NT2/D1 (cell line): Measurements from ENCODE around the gene CAPZB.

Experiments used
- SUZ12 ChIP-seq: IDR thresholded peaks from 2 replicates; pipeline ENCODE4 v1.6.1; 2011; ENCODE audit not compliant: insufficient read length, insufficient read depth; ENCODE audit errors: extremely low read depth
- YY1 ChIP-seq: IDR thresholded peaks from 2 replicates; pipeline ENCODE4 v1.6.1; 2011; ENCODE audit not compliant: insufficient read length, insufficient read depth
- ZNF274 ChIP-seq: IDR thresholded peaks from 2 replicates; pipeline ENCODE4 v1.6.1; 2011; ENCODE audit warnings: mild to moderate bottlenecking, low read depth, low read length

DNA sequence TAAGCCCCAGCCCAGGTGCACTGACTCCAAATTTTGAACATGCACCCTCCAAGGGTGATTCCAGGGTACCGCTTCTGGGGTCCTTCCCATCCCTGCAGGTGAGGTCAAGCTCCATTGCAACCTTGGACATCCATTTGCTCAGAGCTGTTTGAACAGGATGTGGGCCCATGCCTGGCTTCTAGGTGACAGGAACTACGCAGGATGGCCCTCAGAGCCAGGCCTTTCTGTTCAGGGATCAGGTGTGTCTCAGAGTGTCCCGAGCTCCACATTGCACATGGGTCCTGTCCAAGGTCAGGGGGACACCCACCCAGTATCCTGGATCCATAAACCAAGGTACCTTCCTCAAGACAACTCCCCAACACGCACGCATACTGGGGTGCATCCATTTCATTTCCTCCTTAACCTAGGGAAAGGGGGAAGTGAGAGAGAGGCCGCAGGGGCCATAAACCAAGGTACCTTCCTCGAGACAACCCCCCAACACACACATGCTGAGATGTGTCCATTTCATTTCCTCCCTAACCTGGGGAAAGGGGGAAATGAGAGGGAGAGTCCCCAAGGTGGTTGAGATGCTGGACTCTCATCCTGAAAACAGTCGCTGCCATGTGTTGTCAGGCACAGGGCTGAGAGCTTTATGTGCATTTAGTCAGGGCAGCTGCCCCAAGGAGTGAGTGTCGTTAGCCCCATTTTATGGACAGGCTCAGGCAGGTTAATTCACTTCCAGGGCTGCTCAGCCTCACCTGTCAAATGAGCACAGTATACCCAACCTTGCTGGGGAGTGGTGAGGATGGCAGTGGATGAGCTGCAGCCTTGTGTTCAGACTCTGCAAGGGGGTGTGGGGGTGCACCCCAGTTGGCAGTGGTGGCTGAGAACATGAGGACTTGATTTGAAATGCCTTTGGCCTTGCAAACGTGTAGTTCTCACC, 171.1 kb downstream of the CAPZB start:
- TF ChIP-seq YY1: no peak
- TF ChIP-seq ZNF274: no peak
- TF ChIP-seq SUZ12: no peak
